GM18951 (cell line): Measurements from ENCODE around the gene HS6ST3.

Source experiments
- POLR2A ChIP-seq: IDR thresholded peaks from 4 replicates; pipeline ENCODE4 v1.6.1; 2011; ENCODE audit warnings: mild to moderate bottlenecking; ENCODE audit not compliant: insufficient read length, insufficient read depth; ENCODE audit errors: extremely low read depth
- in situ Hi-C: fragments of 300-500 bp; cut with MboI; formaldehyde crosslinking; loops from one replicate; pipeline ENCODE4 v1.12.0; 2022; ENCODE audit warnings: low sequenced_read_pairs, mixed read lengths, inconsistent platforms; ENCODE audit not compliant: unreplicated experiment

Gene HS6ST3

DNA sequence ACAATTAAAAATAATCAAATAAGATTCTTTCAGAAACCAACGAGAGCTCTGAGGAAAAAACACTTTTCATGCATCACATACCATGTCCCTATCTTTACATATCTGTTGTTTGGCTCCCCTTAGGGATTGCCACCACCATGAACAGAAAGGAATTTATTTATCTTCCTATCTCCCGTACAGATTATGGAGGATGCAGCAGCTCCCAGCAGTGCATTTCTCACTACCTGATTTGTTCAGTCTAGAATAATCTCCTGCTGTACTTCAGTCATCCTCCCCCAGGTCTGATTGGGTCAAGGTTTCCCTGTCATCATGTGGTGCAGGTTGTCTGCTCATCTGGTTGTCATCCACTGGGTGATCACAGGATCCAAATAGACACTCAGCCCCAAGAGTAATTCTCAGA, 453.1 kb downstream of the HS6ST3 start:
- TF ChIP-seq POLR2A = no peak
- in situ Hi-C loops = no loop called here

DNA sequence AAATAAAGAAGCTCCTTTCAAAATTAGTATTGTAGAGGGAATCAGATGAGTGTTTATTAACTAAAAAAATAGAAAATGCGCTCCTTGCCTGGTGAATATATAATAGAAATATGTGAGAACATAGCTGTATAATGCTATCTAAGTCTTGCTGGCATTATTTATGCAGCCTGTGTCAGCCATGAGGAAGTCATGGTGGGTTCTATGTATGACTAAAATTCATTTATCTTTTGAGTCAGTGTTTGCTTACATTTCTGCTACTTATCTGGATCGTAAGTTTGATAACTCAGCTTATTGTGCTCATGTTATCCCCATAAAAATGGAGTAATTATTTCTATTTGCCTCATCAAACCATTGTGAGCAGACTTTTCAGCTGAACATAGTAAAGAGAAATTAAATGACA, 455.1 kb downstream of the HS6ST3 start:
- TF ChIP-seq POLR2A = no peak

DNA sequence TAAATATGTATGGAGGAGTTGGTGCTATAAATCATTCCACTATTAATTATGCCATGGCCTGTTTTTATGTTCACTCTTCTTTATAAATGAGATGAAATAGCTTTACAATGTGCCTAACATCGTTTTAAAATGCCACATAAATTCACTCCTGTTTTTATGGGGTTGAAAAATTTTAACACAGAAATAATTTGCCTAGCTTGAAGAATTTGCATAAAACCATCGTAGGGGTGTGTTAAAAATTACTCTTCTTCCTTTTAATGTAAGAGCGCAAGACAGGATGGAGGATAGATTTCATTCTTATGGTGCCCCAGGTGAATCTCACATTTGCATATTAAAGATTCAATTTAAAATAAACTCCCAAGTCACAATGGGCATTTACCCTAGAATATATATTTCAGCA, 456.6 kb downstream of the HS6ST3 start:
- in situ Hi-C loops = no loop called here
- TF ChIP-seq POLR2A = no peak

More for the DNA sequence above, 455.1 kb downstream of the HS6ST3 start:
- in situ Hi-C loops = no loop called here

- TF ChIP-seq POLR2A = no peak
- in situ Hi-C loops = no loop called here
Observed at GRCh38 chr13:96551546-96551945, 461.6 kb downstream of the HS6ST3 start.

DNA sequence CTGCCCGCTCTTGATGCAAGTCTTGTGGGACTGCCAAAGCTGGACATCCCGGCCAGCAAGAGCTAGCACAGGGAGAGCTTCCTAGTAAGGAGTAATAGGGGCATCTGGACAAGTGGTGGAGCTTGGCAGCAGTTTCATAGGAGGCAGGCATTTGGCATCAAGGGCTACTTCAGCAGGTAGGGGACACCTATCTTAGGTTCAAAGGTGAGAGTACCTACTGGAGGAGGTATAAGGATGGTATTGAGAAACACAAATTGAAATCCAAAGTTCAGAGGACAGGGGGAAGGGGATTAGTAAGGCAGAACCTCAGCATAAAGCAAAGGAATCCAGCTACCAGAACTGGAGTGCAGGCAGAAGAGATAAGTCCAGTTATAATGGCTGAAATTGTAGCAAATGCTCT, 462.7 kb downstream of the HS6ST3 start:
- in situ Hi-C loops = no loop called here
- TF ChIP-seq POLR2A = no peak

GRCh38 chr13:96553796-96554195, 463.9 kb downstream of the HS6ST3 start:
- in situ Hi-C loops = no loop called here
- TF ChIP-seq POLR2A = no peak

GRCh38 chr13:96573563-96573962, 483.7 kb downstream of the HS6ST3 start:
- in situ Hi-C loops = no loop called here
- no peak for TF ChIP-seq POLR2A

GRCh38 chr13:96575423-96576320, 485.8 kb downstream of the HS6ST3 start:
- no peak for TF ChIP-seq POLR2A

GRCh38 chr13:96581741-96582140, 491.8 kb downstream of the HS6ST3 start:
- in situ Hi-C loops = no loop called here

More at GRCh38 chr13:96575423-96576320, 485.8 kb downstream of the HS6ST3 start:
- in situ Hi-C loops = no loop called here

GRCh38 chr13:96615252-96615651, 525.3 kb downstream of the HS6ST3 start:
- TF ChIP-seq POLR2A = no peak
- in situ Hi-C loops = no loop called here

More at GRCh38 chr13:96581741-96582140, 491.8 kb downstream of the HS6ST3 start:
- TF ChIP-seq POLR2A = no peak

GRCh38 chr13:96617528-96617927, 527.6 kb downstream of the HS6ST3 start:
- no peak for TF ChIP-seq POLR2A
- in situ Hi-C loops = no loop called here

DNA sequence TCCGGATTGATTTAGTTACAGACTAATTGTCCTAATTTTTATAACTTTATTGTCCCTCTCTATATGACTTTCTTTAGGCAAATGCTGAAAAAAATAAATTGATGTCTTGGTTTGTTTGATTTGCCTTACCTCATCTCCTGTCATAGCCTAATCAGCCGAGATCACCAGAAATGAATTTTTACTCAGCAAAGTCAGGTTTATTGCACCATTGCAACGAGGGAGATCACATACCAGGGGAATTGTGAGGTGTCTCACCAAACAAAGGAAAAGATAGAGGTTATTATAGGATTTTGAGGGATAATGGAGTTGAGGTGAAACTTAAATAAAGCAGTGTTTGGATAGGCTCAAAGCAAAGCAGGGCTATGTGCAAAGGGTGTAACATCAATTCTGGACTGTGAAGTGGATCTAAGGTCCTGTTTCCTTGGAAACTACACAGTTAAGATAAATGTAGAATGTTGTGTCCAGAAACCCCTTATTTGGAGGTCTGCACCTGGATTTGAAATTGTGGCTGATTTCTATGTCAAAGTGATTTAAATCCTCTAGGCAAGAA, 531.8 kb downstream of the HS6ST3 start:
- in situ Hi-C loops = no loop called here
- TF ChIP-seq POLR2A = no peak

DNA sequence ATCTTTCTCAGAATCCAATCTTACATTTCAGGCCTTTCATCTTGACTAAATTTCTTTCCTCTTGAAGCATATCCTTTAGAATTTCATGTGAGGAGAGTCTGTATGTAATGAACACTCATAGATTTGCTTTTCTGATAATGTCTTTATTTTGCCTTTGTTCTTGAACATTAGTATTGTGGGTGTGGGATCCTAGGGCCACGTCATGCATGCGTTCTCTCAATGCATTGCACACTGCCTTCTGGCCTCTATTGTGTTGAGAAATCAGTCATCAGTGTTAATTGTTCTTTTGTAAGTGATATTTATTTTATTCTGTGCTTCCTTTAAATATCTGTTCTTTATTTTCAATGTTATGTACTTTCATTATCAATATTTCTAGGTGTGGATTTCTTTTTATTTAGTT, 539.4 kb downstream of the HS6ST3 start:
- TF ChIP-seq POLR2A = no peak
- in situ Hi-C loops = no loop called here
